Bronchial epithelial cell (primary cell): ENCODE data around the gene POLDIP3. TPM values are rescaled to one million over a fixed set of nuclear protein-coding genes. Genes with fewer than 3 reads are reported as not detected.
A peak's percentile ranks its signal among the peaks of the same experiment; 100 is the strongest.

Experiments used
- DNase-seq: peaks from one replicate; pipeline ENCODE4 v3.0.0-alpha.2; 2010; ENCODE audit warnings: low read depth
- FAIRE-seq: peaks from 2 replicates; lab custom pipeline; 2011; peaks lifted over from hg19 to GRCh38; lab: Jason Lieb, UNC
- H3K27me3 ChIP-seq: 2 replicates; pipeline ENCODE4 v1.5.1; 2011; ENCODE audit warnings: low read length; ENCODE audit not compliant: control insufficient read depth, insufficient read depth
- H3K36me3 ChIP-seq: 2 replicates; pipeline ENCODE4 v1.5.1; 2011; ENCODE audit warnings: low read length; ENCODE audit not compliant: control insufficient read depth, insufficient read depth
- H3K4me3 ChIP-seq: 2 replicates; pipeline ENCODE4 v1.5.1; 2011; ENCODE audit warnings: mild to moderate bottlenecking, low read depth, low read length, control low read depth
- total RNA-seq: library from RNA; depleted of rRNA; stranded (reverse); fragments of >200 nt; gene quantifications from 2 replicates; pipeline ENCODE4 v1.2.1, GENCODE V29; 2014
- TF ChIP-seq, protein P1 (sequence below): IDR thresholded peaks from 2 replicates; pipeline ENCODE4 v1.5.1; 2011; ENCODE audit warnings: mild to moderate bottlenecking, moderate library complexity, low read length, control low read depth, inconsistent platforms; ENCODE audit not compliant: insufficient read depth, severe bottlenecking

Gene POLDIP3
- total RNA-seq, 1 donor from 2014 or later: 16.8 TPM

DNA sequence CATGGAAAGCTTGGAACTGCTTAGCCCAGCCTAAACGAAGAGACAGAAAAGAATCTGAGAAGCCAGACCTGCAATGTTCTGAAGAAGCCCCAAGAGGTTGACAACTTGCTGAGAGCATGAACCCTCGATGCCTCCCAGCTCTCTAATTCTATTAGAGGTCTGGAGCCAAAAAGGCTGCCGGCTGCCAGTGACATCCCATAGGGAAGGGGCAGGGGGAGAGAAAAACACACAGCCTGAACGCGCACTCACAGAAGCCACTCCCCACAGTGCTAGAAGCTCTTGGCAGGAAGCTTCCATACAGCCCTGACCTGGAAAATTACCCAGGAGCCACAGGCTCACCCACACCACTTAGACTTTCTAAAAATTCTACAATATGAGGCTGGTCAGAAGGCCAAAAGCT, 18.3 kb downstream of the POLDIP3 start:
- FAIRE-seq: peak; percentile 62
- TF ChIP-seq, protein P1, sequence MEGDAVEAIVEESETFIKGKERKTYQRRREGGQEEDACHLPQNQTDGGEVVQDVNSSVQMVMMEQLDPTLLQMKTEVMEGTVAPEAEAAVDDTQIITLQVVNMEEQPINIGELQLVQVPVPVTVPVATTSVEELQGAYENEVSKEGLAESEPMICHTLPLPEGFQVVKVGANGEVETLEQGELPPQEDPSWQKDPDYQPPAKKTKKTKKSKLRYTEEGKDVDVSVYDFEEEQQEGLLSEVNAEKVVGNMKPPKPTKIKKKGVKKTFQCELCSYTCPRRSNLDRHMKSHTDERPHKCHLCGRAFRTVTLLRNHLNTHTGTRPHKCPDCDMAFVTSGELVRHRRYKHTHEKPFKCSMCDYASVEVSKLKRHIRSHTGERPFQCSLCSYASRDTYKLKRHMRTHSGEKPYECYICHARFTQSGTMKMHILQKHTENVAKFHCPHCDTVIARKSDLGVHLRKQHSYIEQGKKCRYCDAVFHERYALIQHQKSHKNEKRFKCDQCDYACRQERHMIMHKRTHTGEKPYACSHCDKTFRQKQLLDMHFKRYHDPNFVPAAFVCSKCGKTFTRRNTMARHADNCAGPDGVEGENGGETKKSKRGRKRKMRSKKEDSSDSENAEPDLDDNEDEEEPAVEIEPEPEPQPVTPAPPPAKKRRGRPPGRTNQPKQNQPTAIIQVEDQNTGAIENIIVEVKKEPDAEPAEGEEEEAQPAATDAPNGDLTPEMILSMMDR: no peak
- no peaks in the 10 kb centered on the region for H3K27me3 ChIP-seq
- DNase-seq: no peak
- peaks cover 41% of the 10 kb centered on the region for H3K36me3 ChIP-seq
- no peak overlapping the region for H3K4me3 ChIP-seq

DNA sequence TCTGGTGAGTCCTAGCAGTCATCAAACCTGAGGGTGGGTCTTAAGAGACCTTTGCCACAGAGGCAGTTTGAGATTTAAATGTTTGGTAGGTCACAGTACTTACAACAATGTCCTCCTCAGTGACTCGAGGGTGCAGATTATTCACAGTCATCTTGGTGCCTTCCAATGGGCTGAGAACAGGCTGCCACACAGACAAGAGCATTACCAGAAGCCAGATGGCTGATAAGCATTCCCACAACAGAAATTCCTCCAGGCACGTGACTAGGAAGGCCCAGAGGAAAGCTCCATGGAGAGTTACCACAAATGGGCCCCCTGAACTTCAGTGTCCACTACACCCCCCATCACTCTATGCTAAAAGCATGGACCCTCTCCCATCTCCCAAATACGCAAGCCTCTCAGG, 19.2 kb downstream of the POLDIP3 start:
- DNase-seq (no peak), FAIRE-seq (peak; percentile 62)
- Histone ChIP-seq H3K4me3 (no peak overlapping the region), H3K36me3 (peaks cover 39% of the 10 kb centered on the region), H3K27me3 (no peaks in the 10 kb centered on the region)
- TF ChIP-seq, protein P1: no peak

DNA sequence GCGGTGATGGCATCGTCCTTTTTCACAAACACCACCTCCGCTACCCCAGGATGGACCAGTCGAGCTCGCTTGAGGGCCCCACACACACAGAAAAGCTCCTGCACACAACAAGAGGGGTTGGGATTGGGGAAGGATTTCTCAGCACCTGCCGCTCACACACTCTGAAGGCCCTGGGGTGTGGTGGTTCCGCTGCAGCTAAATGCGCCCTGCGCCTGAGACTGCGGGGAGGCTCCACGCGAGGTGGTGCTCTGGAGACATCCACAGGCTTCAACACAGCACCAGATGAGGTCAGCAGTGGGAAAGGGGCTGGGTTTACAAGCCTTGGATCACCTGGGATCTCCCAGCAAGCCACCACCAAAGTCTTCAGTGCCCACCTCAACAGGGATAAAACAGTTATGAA, 22.7 kb downstream of the POLDIP3 start:
- Histone ChIP-seq H3K4me3 (no peak overlapping the region), H3K36me3 (peaks cover 36% of the 10 kb centered on the region), H3K27me3 (no peaks in the 10 kb centered on the region)
- DNase-seq (no peak), FAIRE-seq (no peak)
- TF ChIP-seq, protein P1: no peak

DNA sequence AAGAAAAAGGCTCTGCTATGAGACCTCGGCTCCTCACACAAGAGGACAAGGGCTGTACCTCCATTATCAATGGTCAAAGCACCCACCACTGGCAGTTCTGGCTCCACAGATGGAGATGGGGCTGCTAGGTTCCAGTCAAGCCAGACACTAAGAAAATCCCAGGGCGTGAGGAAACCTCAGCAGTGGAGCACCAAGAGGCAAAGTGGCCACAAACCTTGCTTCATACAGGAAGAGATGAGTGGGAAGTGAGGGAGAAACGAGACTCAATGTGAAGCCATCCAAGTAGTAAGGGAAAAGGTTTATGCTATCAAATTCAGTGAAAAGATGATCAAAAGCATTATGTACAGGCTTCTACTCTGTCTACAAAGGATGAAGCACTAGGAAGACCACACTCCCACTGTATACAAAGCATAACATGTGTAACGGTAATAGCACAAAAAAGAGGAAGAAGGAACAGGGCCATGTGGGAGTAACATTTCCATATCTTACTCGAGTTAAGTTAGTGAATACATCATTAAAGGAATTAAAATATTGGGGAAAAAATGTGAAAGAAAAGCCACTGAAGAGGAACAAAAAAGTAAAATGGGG, 27.0 kb downstream of the POLDIP3 start:
- FAIRE-seq: no peak
- DNase-seq: no peak
- TF ChIP-seq, protein P1: no peak
- Histone ChIP-seq H3K27me3 (no peaks in the 10 kb centered on the region), H3K4me3 (no peak overlapping the region), H3K36me3 (peaks cover 30% of the 10 kb centered on the region)

DNA sequence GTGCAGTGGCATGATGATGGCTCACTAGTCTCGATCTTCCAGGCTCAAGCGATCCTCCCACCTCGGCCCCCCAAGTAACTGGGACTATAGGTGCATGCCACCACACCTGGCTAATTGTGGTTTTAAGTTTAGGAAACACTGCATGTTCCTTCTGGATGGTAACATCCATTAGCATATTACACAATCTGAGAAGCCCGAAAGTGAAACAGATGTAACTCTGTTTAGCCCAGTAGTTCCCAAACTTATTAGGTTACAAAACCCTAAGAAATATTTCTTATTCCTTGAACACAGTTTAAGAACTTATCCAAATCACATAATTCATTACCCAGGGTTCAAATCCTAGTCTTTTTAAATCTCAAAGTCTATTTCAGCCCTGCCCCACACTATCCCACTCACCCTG, 28.3 kb downstream of the POLDIP3 start:
- TF ChIP-seq, protein P1: no peak
- no peak overlapping the region for H3K4me3 ChIP-seq

DNA sequence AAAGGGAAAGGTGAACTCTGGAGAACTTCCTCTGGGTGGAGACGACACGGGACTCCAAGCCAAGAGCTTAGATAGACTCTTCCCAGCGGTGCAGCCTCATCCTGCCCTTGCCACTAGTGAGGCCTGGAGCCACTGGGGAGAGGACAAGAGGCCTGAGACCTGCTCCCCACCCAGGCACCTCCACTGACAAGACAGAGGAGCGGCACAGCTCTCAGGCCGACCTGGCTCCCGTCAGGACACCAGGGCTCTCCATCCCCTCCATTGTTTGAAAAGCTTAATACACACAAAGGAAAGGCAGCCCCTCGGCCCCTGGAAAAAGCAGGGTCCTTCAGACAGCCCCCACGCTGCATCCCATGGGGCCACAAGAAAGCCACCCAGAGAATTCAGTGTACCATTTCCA, 29.6 kb downstream of the POLDIP3 start:
- TF ChIP-seq, protein P1: no peak
- Histone ChIP-seq H3K27me3 (no peaks in the 10 kb centered on the region), H3K4me3 (no peak overlapping the region), H3K36me3 (peaks cover 23% of the 10 kb centered on the region)
- no peak for FAIRE-seq
- no peak for DNase-seq

More for the DNA sequence above, 28.3 kb downstream of the POLDIP3 start:
- no peak for FAIRE-seq
- Histone ChIP-seq H3K36me3 (peaks cover 23% of the 10 kb centered on the region), H3K27me3 (no peaks in the 10 kb centered on the region)
- no peak for DNase-seq
